ENCODE results near the gene CHRDL2.

DNA sequence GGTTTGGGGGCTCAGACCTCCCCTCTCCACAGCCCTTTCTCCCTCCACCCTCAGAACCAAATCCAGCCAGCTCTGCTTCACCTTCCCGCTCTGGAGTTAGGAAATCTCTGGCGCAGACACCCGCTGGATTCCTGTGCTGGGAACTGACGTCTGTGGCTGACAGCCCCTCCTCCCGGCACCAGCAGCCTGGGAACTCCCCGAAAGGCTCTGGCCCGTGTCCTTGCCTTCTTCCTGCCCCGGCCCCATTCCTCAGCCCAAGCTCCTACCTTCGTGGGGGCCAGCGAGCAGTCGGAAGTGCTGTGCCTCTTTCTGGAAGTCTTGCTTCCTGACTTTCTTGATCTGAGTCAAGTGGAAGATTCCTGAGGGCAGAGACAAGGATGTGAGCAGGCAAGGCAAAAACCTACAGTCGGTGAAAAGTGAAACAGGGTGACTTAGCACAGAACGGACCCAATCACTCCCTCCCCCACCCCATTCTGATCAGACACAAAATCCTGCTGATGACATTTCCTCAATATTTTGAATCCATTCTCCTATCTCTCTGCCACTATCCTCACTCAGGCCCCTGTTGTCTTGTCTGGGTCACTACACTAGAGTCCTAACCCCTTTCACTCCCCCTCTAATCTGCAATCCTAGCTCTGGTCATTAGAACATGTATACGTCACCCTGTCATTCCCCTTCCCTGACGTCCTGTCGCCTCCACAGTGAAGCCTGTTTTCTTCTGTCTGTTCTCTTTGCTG lies 34.1 kb downstream of the CHRDL2 start:
- TF ChIP-seq, protein P1, sequence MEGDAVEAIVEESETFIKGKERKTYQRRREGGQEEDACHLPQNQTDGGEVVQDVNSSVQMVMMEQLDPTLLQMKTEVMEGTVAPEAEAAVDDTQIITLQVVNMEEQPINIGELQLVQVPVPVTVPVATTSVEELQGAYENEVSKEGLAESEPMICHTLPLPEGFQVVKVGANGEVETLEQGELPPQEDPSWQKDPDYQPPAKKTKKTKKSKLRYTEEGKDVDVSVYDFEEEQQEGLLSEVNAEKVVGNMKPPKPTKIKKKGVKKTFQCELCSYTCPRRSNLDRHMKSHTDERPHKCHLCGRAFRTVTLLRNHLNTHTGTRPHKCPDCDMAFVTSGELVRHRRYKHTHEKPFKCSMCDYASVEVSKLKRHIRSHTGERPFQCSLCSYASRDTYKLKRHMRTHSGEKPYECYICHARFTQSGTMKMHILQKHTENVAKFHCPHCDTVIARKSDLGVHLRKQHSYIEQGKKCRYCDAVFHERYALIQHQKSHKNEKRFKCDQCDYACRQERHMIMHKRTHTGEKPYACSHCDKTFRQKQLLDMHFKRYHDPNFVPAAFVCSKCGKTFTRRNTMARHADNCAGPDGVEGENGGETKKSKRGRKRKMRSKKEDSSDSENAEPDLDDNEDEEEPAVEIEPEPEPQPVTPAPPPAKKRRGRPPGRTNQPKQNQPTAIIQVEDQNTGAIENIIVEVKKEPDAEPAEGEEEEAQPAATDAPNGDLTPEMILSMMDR (IDR thresholded peaks at IDR 0.05), result no peak
- no peak for TF ChIP-seq POLR2A (IDR thresholded peaks at IDR 0.05)
